PC-3 (cell line): ENCODE results near the gene GREB1L.

ENCODE experiments used
- EZH2 ChIP-seq: fragments of 300-600 bp; sonication (generic); IDR thresholded peaks from one replicate; pipeline ENCODE4 v1.6.1; 2017; ENCODE audit warnings: antibody characterized with exemption, mild to moderate bottlenecking, low read length; ENCODE audit not compliant: unreplicated experiment
- EZH2phosphoT487 ChIP-seq: fragments of 300-600 bp; sonication (generic); IDR thresholded peaks from 2 replicates; pipeline ENCODE4 v1.6.1; 2018; ENCODE audit warnings: mild to moderate bottlenecking, antibody characterized with exemption, low read length, borderline replicate concordance
- TF ChIP-seq, protein P1 (sequence below): fragments of 300-600 bp; sonication (generic); conservative IDR thresholded peaks from 2 replicates; pipeline ENCODE4 v1.5.1; 2017; ENCODE audit warnings: antibody characterized with exemption, low read depth, mild to moderate bottlenecking, low read length

DNA sequence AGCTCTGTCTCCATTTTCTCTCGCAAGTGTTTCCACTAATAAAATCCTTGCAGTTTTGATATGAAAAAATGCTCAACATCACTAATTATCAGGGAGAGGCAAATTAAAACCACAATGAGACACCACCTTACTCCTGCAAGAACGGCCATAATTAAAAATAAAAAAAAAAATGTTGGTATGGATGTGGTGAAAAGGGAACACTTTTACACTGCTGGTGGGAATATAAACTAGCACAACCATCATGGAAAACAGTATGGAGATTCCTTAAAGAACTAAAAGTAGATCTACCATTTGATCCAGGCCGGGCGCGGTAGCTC lies 49.8 kb upstream of the GREB1L start:
- TF ChIP-seq, protein P1, sequence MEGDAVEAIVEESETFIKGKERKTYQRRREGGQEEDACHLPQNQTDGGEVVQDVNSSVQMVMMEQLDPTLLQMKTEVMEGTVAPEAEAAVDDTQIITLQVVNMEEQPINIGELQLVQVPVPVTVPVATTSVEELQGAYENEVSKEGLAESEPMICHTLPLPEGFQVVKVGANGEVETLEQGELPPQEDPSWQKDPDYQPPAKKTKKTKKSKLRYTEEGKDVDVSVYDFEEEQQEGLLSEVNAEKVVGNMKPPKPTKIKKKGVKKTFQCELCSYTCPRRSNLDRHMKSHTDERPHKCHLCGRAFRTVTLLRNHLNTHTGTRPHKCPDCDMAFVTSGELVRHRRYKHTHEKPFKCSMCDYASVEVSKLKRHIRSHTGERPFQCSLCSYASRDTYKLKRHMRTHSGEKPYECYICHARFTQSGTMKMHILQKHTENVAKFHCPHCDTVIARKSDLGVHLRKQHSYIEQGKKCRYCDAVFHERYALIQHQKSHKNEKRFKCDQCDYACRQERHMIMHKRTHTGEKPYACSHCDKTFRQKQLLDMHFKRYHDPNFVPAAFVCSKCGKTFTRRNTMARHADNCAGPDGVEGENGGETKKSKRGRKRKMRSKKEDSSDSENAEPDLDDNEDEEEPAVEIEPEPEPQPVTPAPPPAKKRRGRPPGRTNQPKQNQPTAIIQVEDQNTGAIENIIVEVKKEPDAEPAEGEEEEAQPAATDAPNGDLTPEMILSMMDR, result no peak
- TF ChIP-seq EZH2, result no peak
- TF ChIP-seq EZH2phosphoT487, result no peak
